ENCODE data around the gene RTCA.

- TF ChIP-seq POLR2AphosphoS5 (IDR thresholded peaks at IDR 0.05) (no peak), POLR2A (IDR thresholded peaks at IDR 0.05) (no peak)
- TF ChIP-seq, protein P1, sequence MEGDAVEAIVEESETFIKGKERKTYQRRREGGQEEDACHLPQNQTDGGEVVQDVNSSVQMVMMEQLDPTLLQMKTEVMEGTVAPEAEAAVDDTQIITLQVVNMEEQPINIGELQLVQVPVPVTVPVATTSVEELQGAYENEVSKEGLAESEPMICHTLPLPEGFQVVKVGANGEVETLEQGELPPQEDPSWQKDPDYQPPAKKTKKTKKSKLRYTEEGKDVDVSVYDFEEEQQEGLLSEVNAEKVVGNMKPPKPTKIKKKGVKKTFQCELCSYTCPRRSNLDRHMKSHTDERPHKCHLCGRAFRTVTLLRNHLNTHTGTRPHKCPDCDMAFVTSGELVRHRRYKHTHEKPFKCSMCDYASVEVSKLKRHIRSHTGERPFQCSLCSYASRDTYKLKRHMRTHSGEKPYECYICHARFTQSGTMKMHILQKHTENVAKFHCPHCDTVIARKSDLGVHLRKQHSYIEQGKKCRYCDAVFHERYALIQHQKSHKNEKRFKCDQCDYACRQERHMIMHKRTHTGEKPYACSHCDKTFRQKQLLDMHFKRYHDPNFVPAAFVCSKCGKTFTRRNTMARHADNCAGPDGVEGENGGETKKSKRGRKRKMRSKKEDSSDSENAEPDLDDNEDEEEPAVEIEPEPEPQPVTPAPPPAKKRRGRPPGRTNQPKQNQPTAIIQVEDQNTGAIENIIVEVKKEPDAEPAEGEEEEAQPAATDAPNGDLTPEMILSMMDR (IDR thresholded peaks at IDR 0.05): no peak
Observed at GRCh38 chr1:100302739-100303138, 36.7 kb downstream of the RTCA start.
